ENCODE measurements around the gene GCM1.

- TF ChIP-seq CTCF (IDR thresholded peaks at IDR 0.05) (no peak), POLR2A (IDR thresholded peaks at IDR 0.05) (no peak)
These were observed 29.3 kb downstream of the GCM1 start for GRCh38 chr6:53119349-53119748.

Measured in adrenal gland (tissue), 5 donors.